Right lobe of liver (tissue), 4 donors: Measurements from ENCODE around the gene PPP4C.

Source experiments
- CTCF ChIP-seq, 4 donors: fragments of 200-600 bp in 3 of 4; fragments of 450-650 bp in 1 of 4; IDR thresholded peaks; one replicate each; pipeline versions ENCODE4 v1.5.1 to v1.8.0; 2016 to 2022; ENCODE audit warnings: antibody characterized with exemption in 4 of 4, mild to moderate bottlenecking in 2 of 4
- POLR2A ChIP-seq: fragments of 450-650 bp; IDR thresholded peaks from one replicate; pipeline ENCODE4 v1.6.1; 2017; ENCODE audit warnings: antibody characterized with exemption, mild to moderate bottlenecking
- donor health status: DM: no; HTN: no; CAD: no.
- donor health status: DM: no; HTN: no; CAD: no.
- donor health status: DM: no; HTN: yes; CAD: no.

DNA sequence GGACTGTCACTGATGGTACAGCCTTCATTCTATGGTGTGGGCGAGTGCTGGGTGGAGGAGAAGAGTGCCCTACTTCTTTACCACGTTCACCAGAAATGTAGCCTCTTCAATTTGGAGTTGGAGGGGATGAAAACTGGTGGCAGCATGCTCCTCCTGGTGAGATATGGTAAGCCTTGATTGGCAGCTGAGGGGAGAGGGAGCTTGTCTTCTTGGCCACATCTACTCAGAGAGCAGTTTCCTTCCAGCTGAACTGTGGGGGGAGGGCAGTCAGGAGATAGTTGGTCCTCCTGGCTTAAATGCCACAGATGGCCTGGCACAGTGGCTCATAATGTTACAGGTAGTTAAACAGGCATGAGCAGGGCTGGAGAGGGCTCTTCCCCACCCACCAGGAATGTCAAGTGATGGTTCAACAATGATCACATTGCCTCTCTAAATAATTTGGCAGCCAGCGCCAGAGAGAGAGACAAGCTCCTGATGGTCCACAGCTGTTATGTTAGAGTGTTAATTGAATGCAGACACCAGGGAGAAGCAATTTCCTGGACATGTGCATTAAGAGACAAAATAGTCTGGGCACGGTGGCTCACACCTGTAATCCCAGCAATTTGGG lies 56.2 kb downstream of the PPP4C start:
- TF ChIP-seq CTCF (IDR thresholded peaks at IDR 0.05), result no peak
- no peak for TF ChIP-seq POLR2A
